Mesothelial cell of epicardium (in vitro differentiated cells): ENCODE measurements around the gene LRMDA. TPM values are rescaled to one million over a fixed set of nuclear protein-coding genes. Genes with fewer than 3 reads are reported as not detected.
"Not testable (repeated sequence)": the region's sequence is repeated elsewhere in the genome, so short reads cannot be mapped to it uniquely, and the experiment has no call there.

Source experiments
- DNase-seq, 2 experiments: peaks; one replicate each; pipeline ENCODE4 v3.0.0; 2021; ENCODE audit warnings: low spot score in 2 of 2; ENCODE audit not compliant: unreplicated experiment in 2 of 2
- H3K27ac Mint-ChIP-seq: 2 replicates; pipeline ENCODE4 v1.8.0; 2021; ENCODE audit warnings: mixed read lengths
- H3K27me3 Mint-ChIP-seq: 2 replicates; pipeline ENCODE4 v1.8.0; 2021; ENCODE audit warnings: low read depth, mixed read lengths
- H3K36me3 Mint-ChIP-seq: 2 replicates; pipeline ENCODE4 v1.8.0; 2021; ENCODE audit warnings: mixed read lengths
- H3K4me1 Mint-ChIP-seq: 2 replicates; pipeline ENCODE4 v1.8.0; 2021; ENCODE audit warnings: mixed read lengths
- H3K4me3 Mint-ChIP-seq: 2 replicates; pipeline ENCODE4 v1.8.0; 2021; ENCODE audit warnings: mild to moderate bottlenecking, moderate library complexity, mixed read lengths
- H3K9me3 Mint-ChIP-seq: 2 replicates; pipeline ENCODE4 v1.8.0; 2021; ENCODE audit warnings: mixed read lengths
- CTCF ChIP-seq: fragments of 200-600 bp; sonication (generic); IDR thresholded peaks from one replicate; pipeline ENCODE4 v1.5.0; 2021; ENCODE audit warnings: antibody characterized with exemption; ENCODE audit not compliant: unreplicated experiment
- total RNA-seq: library from RNA; stranded (reverse); gene quantifications from 3 replicates; pipeline ENCODE4 v1.2.1, GENCODE V29; 2021

The LRMDA gene
- total RNA-seq, 1 donor from 2014 or later: 2.0 TPM

GRCh38 chr10:76051007-76051936 lies 619.8 kb downstream of the LRMDA start:
- TF ChIP-seq CTCF: no peak
- peaks cover 44% of the 10 kb centered on the region for H3K4me1 Mint-ChIP-seq

GRCh38 chr10:76052682-76053503 lies 621.5 kb downstream of the LRMDA start:
- Mint-ChIP-seq H3K27ac (peak overlapping the region; percentile 57), H3K9me3 (peaks cover 8% of the 10 kb centered on the region), H3K4me1 (peaks cover 44% of the 10 kb centered on the region), H3K4me3 (no peak overlapping the region), H3K36me3 (peaks cover 4% of the 10 kb centered on the region), H3K27me3 (peaks cover 23% of the 10 kb centered on the region)
- no peak for DNase-seq
- TF ChIP-seq CTCF: no peak

More at GRCh38 chr10:76051007-76051936, 619.8 kb downstream of the LRMDA start:
- Mint-ChIP-seq H3K27ac (peak overlapping the region; percentile 72), H3K27me3 (peaks cover 22% of the 10 kb centered on the region), H3K36me3 (peaks cover 2% of the 10 kb centered on the region), H3K4me3 (no peak overlapping the region), H3K9me3 (no peaks in the 10 kb centered on the region)
- no peak for DNase-seq

GRCh38 chr10:76055466-76055865 lies 624.0 kb downstream of the LRMDA start:
- TF ChIP-seq CTCF: no peak
- Mint-ChIP-seq H3K9me3 (peaks cover 8% of the 10 kb centered on the region), H3K27ac (no peak overlapping the region), H3K36me3 (peaks cover 4% of the 10 kb centered on the region), H3K27me3 (peaks cover 33% of the 10 kb centered on the region), H3K4me3 (no peak overlapping the region), H3K4me1 (peaks cover 34% of the 10 kb centered on the region)
- no peak for DNase-seq

GRCh38 chr10:76055963-76056362 lies 624.5 kb downstream of the LRMDA start:
- Mint-ChIP-seq H3K27me3 (peaks cover 36% of the 10 kb centered on the region), H3K4me1 (peaks cover 29% of the 10 kb centered on the region), H3K4me3 (no peak overlapping the region), H3K27ac (no peak overlapping the region), H3K9me3 (peaks cover 10% of the 10 kb centered on the region), H3K36me3 (peaks cover 4% of the 10 kb centered on the region)
- TF ChIP-seq CTCF: no peak
- no peak for DNase-seq

- not testable (repeated sequence) for H3K4me3 Mint-ChIP-seq, H3K27ac Mint-ChIP-seq, H3K4me1 Mint-ChIP-seq, DNase-seq, H3K36me3 Mint-ChIP-seq
- H3K9me3 Mint-ChIP-seq: peaks cover 12% of the 10 kb centered on the region
- peaks cover 44% of the 10 kb centered on the region for H3K27me3 Mint-ChIP-seq
Observed at GRCh38 chr10:76060993-76061392, 629.6 kb downstream of the LRMDA start.

GRCh38 chr10:76066457-76066856 lies 635.0 kb downstream of the LRMDA start:
- no peak for DNase-seq
- peaks cover 8% of the 10 kb centered on the region for H3K36me3 Mint-ChIP-seq
- peaks cover 8% of the 10 kb centered on the region for H3K9me3 Mint-ChIP-seq
- no peak overlapping the region for H3K27ac Mint-ChIP-seq
- peaks cover 31% of the 10 kb centered on the region for H3K27me3 Mint-ChIP-seq
- TF ChIP-seq CTCF: no peak
- peaks cover 29% of the 10 kb centered on the region for H3K4me1 Mint-ChIP-seq
- no peak overlapping the region for H3K4me3 Mint-ChIP-seq
